Keratinocyte (primary cell): ENCODE data around the gene PALM2AKAP2. TPM values are rescaled to one million over a fixed set of nuclear protein-coding genes. Genes with fewer than 3 reads are reported as not detected.

Experiments used
- DNase-seq: peaks from one replicate; pipeline ENCODE4 v3.0.0-alpha.2; 2011; ENCODE audit warnings: low read depth, missing footprints, low spot score
- FAIRE-seq: peaks from 2 replicates; lab custom pipeline; 2011; peaks lifted over from hg19 to GRCh38; lab: Jason Lieb, UNC
- H2AFZ ChIP-seq: 2 replicates; pipeline ENCODE4 v1.6.0; 2012; ENCODE audit warnings: low read length, control low read depth, inconsistent platforms; ENCODE audit not compliant: control insufficient read depth
- H3K27ac ChIP-seq: 2 replicates; pipeline ENCODE4 v1.5.1; 2011; ENCODE audit warnings: low read length; ENCODE audit not compliant: control insufficient read depth, insufficient read depth
- H3K27me3 ChIP-seq: 3 replicates; pipeline ENCODE4 v1.6.0; 2011; ENCODE audit warnings: low read length; ENCODE audit not compliant: control insufficient read depth, insufficient read depth; ENCODE audit errors: extremely low read depth
- H3K36me3 ChIP-seq, 2 experiments: 2 replicates in 1 of 2; 3 replicates in 1 of 2; pipeline ENCODE4 v1.5.1; 2011; ENCODE audit warnings: low read length in 2 of 2, mild to moderate bottlenecking in 1 of 2; ENCODE audit not compliant: control insufficient read depth in 2 of 2, insufficient read depth in 2 of 2; ENCODE audit errors: extremely low read depth in 1 of 2
- H3K4me1 ChIP-seq: 3 replicates; pipeline ENCODE4 v1.5.1; 2011; ENCODE audit warnings: low read length; ENCODE audit not compliant: control insufficient read depth, insufficient read depth; ENCODE audit errors: extremely low read depth
- H3K4me2 ChIP-seq: 3 replicates; pipeline ENCODE4 v1.6.0; 2011; ENCODE audit warnings: low read depth, low read length; ENCODE audit not compliant: control insufficient read depth, insufficient read depth; ENCODE audit errors: extremely low read depth
- H3K4me3 ChIP-seq, 3 experiments: fragments of 200-600 bp in 1 of 3; sonication (generic) in 1 of 3; 2 replicates in 2 of 3; 3 replicates in 1 of 3; pipeline ENCODE4 v1.5.1; 2011 to 2016; ENCODE audit warnings: low read length in 3 of 3, mild to moderate bottlenecking in 3 of 3, control low read depth in 2 of 3, inconsistent platforms in 1 of 3, low read depth in 1 of 3, mixed read lengths in 1 of 3, mixed run types in 1 of 3, moderate library complexity in 1 of 3; ENCODE audit not compliant: control insufficient read depth in 2 of 3, insufficient read depth in 2 of 3; ENCODE audit errors: extremely low read depth in 1 of 3
- H3K79me2 ChIP-seq: 2 replicates; pipeline ENCODE4 v1.6.0; 2012; ENCODE audit warnings: low read length; ENCODE audit not compliant: control insufficient read depth, insufficient read depth
- H3K9ac ChIP-seq: 3 replicates; pipeline ENCODE4 v1.6.0; 2011; ENCODE audit warnings: low read length; ENCODE audit not compliant: control insufficient read depth, insufficient read depth; ENCODE audit errors: extremely low read depth
- H3K9me1 ChIP-seq: 3 replicates; pipeline ENCODE4 v1.6.0; 2011; ENCODE audit warnings: low read length; ENCODE audit not compliant: control insufficient read depth, insufficient read depth; ENCODE audit errors: extremely low read depth
- H3K9me3 ChIP-seq: 2 replicates; pipeline ENCODE4 v1.5.1; 2012; ENCODE audit warnings: low read depth, low read length; ENCODE audit not compliant: control insufficient read depth
- H4K20me1 ChIP-seq: 3 replicates; pipeline ENCODE4 v1.6.0; 2011; ENCODE audit warnings: low read length; ENCODE audit not compliant: control insufficient read depth, insufficient read depth; ENCODE audit errors: extremely low read depth
- EZH2 ChIP-seq: IDR thresholded peaks from one replicate; pipeline ENCODE4 v1.6.1; 2012; ENCODE audit warnings: inconsistent platforms, mild to moderate bottlenecking, low read length, moderate library complexity
- dilution Hi-C: fragments of 300-500 bp; cut with MboI; formaldehyde crosslinking; loops from one replicate; pipeline ENCODE4 v1.7.0; 2020; ENCODE audit warnings: low sequenced_read_pairs; ENCODE audit not compliant: extremely low pct_ligation_motif_present
- polyA plus RNA-seq, 5 experiments: library from polyadenylated mRNA; depleted of rRNA in 3 of 5; stranded (reverse) in 3 of 5; stranded (forward) in 1 of 5; unstranded in 1 of 5; fragments of >200 nt; gene quantifications; 1 replicate in 1 of 5; 2 replicates in 3 of 5; 3 replicates in 1 of 5; pipeline versions ENCODE4 v1.2.1 to v1.2.3, GENCODE V29; 2011 to 2012; ENCODE audit warnings: missing spikeins in 2 of 5, low read depth in 1 of 5, low replicate concordance in 1 of 5
- TF ChIP-seq, protein P1 (sequence below), 3 experiments: IDR thresholded peaks in 1 of 3; conservative IDR thresholded peaks in 1 of 3; optimal IDR thresholded peaks in 1 of 3; 2 replicates in 2 of 3; 3 replicates in 1 of 3; pipeline versions ENCODE3 to v1.5.1; 2011; ENCODE audit warnings: low read length in 3 of 3, mild to moderate bottlenecking in 3 of 3, moderate library complexity in 2 of 3, control low read depth in 1 of 3, inconsistent platforms in 1 of 3; ENCODE audit not compliant: insufficient read depth in 2 of 3; ENCODE audit errors: extremely low read depth in 1 of 3

The PALM2AKAP2 gene
- polyA plus RNA-seq, 1 donor (not counting 4 experiments of a cell fraction or from before 2014, with no cell fraction given), result 3.6 TPM

DNA sequence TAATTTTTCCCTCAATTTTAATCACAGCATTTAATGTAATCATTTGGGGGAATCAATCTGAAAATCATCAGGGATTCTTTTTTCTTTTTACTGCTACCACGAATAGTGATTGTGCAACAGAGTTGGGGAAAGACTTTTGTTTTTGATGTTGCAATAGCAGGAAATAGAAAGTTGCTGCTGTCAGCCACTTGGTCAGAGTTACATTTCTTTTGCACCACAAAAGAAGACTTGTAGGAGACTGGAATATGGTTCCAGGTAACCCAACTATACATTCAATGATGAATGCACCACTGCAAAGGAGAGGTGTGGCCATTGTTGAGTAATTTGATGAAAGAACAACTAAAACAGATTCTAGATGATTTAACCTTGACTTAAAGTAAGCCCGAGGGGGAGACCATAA is 46.3 kb upstream of the PALM2AKAP2 start:
- FAIRE-seq, result peak; percentile 76
- Histone ChIP-seq H2AFZ (no peak overlapping the region), H4K20me1 (no peaks in the 10 kb centered on the region)

DNA sequence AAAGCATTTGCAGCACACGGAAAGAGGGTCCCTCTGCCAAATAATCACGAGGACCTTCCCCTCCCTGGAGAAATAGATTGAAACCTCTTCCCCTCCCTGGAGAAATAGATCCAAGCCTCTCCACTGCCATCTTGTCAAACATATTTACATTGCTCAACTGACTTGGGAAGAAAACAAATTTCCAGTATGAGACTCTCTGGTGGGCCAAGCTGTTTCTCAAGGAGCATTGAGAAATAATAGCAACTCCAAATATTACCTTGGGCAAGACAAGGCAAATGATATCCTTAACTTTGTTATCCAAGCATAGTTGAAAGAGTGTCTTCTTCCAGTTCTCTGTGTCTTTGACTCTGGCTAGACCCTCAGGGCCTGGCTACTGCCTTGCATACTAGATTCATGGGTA is 45.2 kb upstream of the PALM2AKAP2 start:
- dilution Hi-C loops, result no loop called here
- Histone ChIP-seq H3K9me3 (no peaks in the 10 kb centered on the region), H3K4me2 (no peak overlapping the region), H3K79me2 (no peaks in the 10 kb centered on the region), H3K4me1 (peaks cover 18% of the 10 kb centered on the region), H3K9ac (no peak overlapping the region), H3K27ac (no peak overlapping the region), H3K27me3 (peaks cover 2% of the 10 kb centered on the region), H2AFZ (no peak overlapping the region), H3K36me3 (no peaks in the 10 kb centered on the region), H4K20me1 (no peaks in the 10 kb centered on the region), H3K4me3 (no peak overlapping the region), H3K9me1 (no peaks in the 10 kb centered on the region)
- DNase-seq (no peak), FAIRE-seq (no peak)
- no peak for TF ChIP-seq EZH2
- TF ChIP-seq, protein P1, sequence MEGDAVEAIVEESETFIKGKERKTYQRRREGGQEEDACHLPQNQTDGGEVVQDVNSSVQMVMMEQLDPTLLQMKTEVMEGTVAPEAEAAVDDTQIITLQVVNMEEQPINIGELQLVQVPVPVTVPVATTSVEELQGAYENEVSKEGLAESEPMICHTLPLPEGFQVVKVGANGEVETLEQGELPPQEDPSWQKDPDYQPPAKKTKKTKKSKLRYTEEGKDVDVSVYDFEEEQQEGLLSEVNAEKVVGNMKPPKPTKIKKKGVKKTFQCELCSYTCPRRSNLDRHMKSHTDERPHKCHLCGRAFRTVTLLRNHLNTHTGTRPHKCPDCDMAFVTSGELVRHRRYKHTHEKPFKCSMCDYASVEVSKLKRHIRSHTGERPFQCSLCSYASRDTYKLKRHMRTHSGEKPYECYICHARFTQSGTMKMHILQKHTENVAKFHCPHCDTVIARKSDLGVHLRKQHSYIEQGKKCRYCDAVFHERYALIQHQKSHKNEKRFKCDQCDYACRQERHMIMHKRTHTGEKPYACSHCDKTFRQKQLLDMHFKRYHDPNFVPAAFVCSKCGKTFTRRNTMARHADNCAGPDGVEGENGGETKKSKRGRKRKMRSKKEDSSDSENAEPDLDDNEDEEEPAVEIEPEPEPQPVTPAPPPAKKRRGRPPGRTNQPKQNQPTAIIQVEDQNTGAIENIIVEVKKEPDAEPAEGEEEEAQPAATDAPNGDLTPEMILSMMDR (optimal IDR thresholded peaks at IDR 0.05 in 1 of 3, IDR thresholded peaks at IDR 0.05 in 1 of 3, conservative IDR thresholded peaks at IDR 0.05 in 1 of 3; ENCODE audit: extremely low read depth in 1 of 3, insufficient read depth in 2 of 3, low read length in 3 of 3), result no peak

More for the DNA sequence above, 46.3 kb upstream of the PALM2AKAP2 start:
- no peaks in the 10 kb centered on the region for H3K9me3 ChIP-seq
- H3K27me3 ChIP-seq, result peaks cover 3% of the 10 kb centered on the region
- H3K36me3 ChIP-seq, result no peaks in the 10 kb centered on the region
- H3K4me3 ChIP-seq, result no peak overlapping the region
- no peak overlapping the region for H3K9ac ChIP-seq
- no peak overlapping the region for H3K27ac ChIP-seq
- H3K79me2 ChIP-seq, result no peaks in the 10 kb centered on the region
- H3K4me1 ChIP-seq, result peaks cover 22% of the 10 kb centered on the region
- peak overlapping the region; percentile 34 for H3K4me2 ChIP-seq
- H3K9me1 ChIP-seq, result no peaks in the 10 kb centered on the region
- DNase-seq, result peak; percentile 21
- TF ChIP-seq EZH2, result no peak
- TF ChIP-seq, protein P1 (optimal IDR thresholded peaks at IDR 0.05 in 1 of 3, IDR thresholded peaks at IDR 0.05 in 1 of 3, conservative IDR thresholded peaks at IDR 0.05 in 1 of 3; ENCODE audit: extremely low read depth in 1 of 3, insufficient read depth in 2 of 3, low read length in 3 of 3), result no peak
- dilution Hi-C loops, result no loop called here
